Measurements from ENCODE around the gene LGALS13.

The LGALS13 gene

DNA sequence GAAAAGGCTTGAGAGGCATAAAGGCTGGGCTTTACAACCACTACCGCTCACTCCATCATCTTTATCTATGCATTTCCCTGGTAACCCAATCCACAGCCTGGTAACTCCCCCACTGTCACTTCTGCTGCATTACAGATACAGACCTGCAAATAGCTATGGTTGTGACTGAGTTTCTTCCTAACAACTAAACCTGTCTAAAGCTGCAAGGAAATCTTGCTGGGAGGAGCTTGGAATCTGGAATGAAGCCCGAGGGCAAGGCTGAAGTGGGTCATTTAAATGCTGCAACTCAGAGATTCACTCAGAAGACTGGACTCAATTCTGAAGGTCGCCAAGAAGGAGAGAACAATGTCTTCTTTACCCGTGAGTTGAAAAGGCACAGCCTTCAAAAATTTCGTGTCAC lies at the start of gene LGALS13:
Gene LGALS13 (plus strand): TSS at position 301 of the 400 bp plus-strand sequence. CDS start 45 bp downstream, at position 346.
- no peak for DNase-seq (ENCODE audit: low read depth, low spot score)

DNA sequence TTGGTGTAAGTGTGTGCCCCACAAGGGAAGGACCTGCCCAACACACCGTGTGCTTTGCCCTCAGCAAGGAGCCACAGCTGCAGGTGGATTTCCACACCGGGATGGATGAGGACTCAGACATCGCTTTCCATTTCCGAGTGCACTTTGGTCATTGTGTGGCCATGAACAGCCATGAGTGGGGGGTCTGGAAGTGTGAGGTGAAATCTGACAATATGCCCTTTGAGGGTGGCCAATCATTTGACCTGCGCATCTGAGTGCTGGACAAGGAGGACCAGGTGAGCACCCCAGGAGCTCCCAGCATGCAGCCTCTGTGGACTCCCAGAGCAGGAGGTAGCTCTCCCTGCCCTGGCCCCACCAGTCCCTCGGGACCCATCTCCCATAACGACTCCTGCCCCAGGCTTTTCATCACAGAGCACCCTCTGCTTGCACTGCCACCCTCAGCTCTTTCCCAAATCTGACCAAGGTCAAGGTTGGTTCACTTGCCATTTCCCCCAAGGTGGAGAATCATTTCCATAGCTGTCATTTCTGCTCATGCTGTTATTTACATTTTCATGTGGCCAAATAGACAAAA lies 49.2 kb upstream of the LGALS13 start:
- no peak for DNase-seq (ENCODE audit: low read depth, low spot score)

- DNase-seq (ENCODE audit: low read depth, low spot score) = no peak
Observed at GRCh38 chr19:39554701-39555311, 47.5 kb upstream of the LGALS13 start.

GRCh38 chr19:39555883-39556282 lies 46.4 kb upstream of the LGALS13 start:
- DNase-seq (ENCODE audit: low read depth, low spot score) = no peak

- no peak for DNase-seq (ENCODE audit: low read depth, low spot score)
Observed at GRCh38 chr19:39557811-39558623, 44.3 kb upstream of the LGALS13 start.

- no peak for DNase-seq (ENCODE audit: low read depth, low spot score)
Observed at GRCh38 chr19:39558624-39559117, 43.7 kb upstream of the LGALS13 start.

- no peak for DNase-seq (ENCODE audit: low read depth, low spot score)
Observed at GRCh38 chr19:39563408-39563807, 38.9 kb upstream of the LGALS13 start.

DNA sequence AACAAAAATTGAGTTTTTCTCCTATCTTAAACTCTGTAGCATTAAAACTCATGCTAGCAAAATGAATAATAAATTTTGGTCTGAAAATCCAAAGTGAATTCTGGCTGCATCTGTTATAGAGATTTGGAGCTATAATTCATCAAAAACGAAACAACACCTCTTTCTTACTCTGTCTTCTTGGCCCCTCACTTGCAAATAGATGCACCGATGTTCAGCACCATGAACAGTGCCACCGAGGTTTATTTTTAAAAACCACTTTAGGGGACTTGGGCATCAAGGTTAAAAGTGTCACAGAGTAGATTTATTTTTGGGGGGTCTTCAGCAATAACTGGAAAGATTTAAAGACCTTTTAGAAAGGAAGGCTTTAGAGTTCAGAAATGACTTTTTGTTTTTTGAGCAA lies 36.3 kb upstream of the LGALS13 start:
- no peak for DNase-seq (ENCODE audit: low read depth, low spot score)

DNA sequence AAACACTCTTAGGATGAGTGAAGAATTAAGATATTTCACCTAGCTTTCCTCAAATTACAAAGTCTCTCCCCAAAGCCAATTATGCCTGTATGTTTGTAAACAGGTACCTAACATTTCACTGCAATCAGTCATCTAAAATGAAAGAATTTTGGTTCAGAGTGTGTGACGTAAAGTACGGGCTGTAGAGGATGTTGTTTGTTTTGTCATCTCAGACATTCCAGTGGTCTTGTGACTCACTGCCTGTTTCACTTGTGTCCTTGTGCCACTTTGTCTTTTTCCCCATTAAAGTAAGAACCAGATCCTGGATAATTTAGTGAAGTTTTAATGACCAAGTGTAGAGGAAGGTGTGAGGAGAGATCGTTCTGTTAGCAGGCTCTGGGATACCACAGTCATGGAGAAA lies 33.7 kb upstream of the LGALS13 start:
- no peak for DNase-seq (ENCODE audit: low read depth, low spot score)

DNA sequence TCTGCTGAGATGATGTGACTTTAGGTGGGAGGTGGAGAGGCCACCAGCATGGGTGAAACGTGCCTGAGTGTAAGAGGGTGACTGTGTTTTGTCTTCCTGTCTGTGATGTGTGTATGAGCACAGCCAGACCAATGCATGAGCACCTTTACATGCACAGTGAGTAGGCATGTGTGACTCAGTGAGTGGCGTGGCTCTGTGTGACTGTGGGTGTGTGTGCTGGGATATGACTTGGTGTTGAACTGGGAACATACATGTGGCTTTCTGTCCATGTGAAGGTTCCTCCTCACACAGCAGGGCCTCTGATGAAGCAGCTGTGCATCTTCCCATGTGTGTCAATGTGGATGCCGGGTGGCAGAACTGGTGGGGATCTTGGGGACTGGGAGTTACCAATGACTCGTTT lies 19.9 kb upstream of the LGALS13 start:
- no peak for DNase-seq (ENCODE audit: low read depth, low spot score)

DNA sequence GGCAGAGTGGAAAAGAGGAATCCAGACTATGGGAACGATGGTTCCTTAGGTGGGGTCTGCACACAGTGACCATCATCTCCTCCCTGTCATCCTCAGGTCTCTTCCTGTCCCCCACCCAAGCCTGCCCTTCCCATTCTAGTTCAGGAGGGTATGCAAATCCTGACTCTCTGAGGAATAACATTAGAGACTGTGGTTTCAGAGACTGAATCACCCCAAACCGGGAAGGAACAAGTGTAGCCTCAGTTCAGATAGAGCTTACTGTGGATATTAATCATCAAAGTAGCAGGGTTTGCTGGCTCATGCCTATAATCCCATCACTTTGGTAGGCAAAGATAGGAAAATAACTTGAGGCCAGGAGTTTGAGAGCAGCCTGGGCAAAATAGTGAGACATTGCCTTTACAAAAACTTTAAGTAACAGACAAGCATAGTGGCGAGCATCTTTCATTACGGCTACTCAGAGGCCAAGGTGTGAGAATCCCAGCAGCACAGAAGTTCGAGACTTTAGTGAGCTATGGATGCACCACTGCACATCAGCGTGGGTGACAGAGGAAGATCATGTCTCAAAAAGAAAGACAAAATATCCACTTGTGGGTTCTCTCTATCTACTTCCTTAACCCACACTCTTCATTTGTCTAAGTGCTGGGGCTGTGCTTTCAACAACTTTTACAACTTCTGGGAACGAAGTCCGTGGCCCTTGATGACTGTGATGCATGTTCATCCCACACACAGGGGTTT lies 19.3 kb upstream of the LGALS13 start:
- no peak for DNase-seq (ENCODE audit: low read depth, low spot score)

DNA sequence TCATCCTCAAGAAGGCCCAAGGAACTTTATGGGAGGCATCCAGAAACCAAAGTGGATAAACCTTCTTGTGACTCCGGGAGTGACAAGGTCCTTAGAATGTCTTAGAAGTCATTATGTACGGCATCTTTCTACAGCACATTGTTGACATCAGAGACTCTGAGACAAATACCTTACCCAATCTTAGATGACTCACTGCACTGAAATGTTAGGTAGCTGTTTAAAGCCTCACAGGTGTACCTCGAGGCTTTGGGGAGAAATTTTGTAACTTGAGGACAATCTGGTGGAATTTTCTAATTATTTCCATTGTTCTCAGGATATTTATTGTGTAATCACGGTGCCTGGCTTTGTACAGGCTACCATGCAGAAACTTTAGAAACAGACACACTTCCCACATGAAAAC lies 14.8 kb upstream of the LGALS13 start:
- no peak for DNase-seq (ENCODE audit: low read depth, low spot score)

DNA sequence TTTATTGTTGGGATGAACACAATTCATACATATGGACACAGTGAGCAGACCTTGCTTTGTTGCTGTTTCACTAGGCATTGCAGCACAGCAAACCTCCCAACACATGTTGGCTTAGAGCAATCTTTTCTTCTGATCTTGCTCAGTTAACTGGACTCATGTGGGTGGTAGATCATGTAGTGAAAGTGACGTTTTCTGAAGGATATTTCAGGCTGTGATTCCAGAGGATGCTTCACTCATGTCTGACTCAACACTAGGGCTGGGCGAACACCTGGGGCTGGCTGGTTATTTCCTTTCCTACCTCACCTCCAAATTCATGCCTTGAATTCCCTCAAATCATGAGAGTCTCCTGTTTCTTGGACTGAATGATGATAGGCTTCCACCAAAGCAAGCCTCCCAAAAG lies 14.3 kb upstream of the LGALS13 start:
- DNase-seq (ENCODE audit: low read depth, low spot score) = no peak

DNA sequence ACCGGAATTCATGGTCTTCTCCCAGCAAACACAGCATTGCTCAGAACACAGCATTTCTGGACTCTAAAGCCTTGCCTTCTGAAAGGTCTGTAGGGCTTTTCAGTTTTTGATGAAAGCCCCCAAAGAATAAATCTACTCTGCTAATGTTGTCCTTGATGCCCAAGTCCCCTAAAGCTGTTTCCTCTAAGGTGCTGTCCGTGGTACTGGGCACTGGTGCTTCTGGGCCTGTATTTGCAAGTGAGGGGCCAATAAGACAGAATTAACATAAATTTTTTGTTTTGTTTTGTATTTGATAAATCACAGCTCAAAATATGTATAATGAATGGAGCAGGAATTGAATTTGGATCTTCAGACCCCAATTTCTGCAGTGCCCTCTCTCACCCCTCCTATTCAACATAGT lies 12.1 kb upstream of the LGALS13 start:
- no peak for DNase-seq (ENCODE audit: low read depth, low spot score)

DNA sequence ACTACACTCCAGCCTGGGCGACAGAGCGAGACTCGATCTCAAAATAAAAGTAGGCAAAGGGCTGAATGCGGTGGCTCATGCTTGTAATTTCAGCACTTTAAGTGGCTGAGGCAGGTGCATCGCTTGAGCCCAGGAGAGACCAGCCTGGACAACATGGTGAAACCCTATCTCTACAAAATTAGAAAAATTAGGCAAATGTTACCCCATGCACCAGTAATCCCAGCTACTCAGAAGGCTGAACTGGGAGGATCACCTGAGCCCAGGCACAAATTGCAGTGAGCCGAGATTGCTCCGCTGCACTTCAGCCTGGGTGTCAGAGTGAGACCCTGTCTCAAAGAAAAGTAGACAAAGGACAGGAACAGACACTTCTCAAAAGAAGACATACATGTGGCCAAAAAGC lies 9.9 kb upstream of the LGALS13 start:
- DNase-seq (ENCODE audit: low read depth, low spot score) = no peak

DNA sequence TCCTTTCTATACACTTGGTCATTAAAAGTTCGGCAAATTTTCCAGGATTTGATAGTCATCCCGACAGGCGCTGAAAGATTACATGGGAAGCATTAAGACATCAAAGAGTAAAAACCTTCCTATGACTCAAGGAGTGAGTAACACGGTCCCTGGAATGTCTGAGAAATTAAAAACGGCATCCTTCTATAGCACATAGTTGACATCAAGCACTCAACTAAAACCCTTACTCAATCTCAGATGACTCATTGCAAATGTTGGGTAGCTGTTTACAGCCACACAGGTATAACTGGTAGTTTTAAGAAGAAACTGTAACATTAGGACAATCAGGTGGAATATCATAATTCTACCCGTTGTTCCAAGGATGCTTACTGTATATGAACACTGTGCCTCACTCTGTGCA lies 6.4 kb upstream of the LGALS13 start:
- DNase-seq (ENCODE audit: low read depth, low spot score) = no peak

DNA sequence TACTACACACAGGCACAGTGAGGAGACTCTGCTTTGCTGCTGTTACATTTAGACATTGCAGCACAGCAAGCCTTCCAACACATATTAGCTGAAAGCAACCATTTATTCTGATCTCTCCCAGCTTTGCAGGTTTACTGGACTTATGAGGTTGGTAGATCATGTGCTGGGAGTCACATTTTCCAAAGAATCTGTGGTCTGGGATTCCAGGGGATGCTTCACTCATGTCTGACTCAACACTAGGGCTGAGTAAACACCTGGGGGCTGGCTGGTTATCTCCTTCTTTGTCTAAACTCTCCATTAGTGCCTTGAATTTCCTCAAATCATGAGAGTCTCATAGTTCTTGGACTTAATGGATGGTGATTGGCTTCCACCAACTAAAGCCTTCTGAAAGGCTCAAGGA lies 5.4 kb upstream of the LGALS13 start:
- no peak for DNase-seq (ENCODE audit: low read depth, low spot score)

GRCh38 chr19:39599116-39599515 lies 3.2 kb upstream of the LGALS13 start:
- no peak for DNase-seq (ENCODE audit: low read depth, low spot score)

DNA sequence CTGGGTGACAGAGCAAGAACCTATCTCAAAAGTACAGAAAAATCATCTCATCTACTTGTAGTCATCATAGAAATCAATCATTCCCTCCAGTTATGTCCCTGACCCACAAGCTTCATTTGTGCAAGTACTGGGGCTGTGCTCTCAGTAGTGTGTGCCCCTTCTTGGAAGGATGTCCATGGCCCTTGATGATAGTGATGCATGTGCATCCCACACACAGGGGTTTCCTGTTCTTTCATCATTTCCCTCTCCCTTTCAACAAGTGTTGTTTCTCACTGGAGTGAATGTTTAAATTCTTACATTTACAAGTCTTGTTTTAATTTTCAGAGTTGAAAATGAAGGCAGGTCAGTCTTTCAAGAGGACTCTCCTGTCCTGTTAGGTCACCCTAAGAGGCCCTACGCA lies 1.5 kb downstream of the LGALS13 start:
- DNase-seq (ENCODE audit: low read depth, low spot score) = no peak

DNA sequence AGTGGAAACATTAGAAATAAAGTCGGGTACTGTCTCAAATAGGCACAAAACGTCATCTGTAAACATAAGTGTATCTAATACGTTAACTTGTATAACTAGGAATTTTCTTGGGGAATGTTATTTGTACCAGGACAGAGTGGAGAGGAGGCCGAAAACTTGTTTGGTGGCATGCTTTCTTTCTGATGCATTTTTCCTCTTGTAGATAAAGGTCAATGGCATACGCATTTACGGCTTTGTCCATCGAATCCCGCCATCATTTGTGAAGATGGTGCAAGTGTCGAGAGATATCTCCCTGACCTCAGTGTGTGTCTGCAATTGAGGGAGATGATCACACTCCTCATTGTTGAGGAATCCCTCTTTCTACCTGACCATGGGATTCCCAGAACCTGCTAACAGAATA lies 4.7 kb downstream of the LGALS13 start:
- DNase-seq (ENCODE audit: low read depth, low spot score) = no peak

- no peak for DNase-seq (ENCODE audit: low read depth, low spot score)
Observed at GRCh38 chr19:39607561-39607960, 5.2 kb downstream of the LGALS13 start.

- DNase-seq (ENCODE audit: low read depth, low spot score) = no peak
Observed at GRCh38 chr19:39613597-39613996, 11.3 kb downstream of the LGALS13 start.
